HG03064 (cell line): ENCODE measurements around the gene NFIB.

Experiments
- ATAC-seq: cut with Tn5 transposase; IDR thresholded peaks from one replicate; pipeline ENCODE4 v1.9.1; 2021; ENCODE audit warnings: low read depth; ENCODE audit not compliant: unreplicated experiment

Gene NFIB

DNA sequence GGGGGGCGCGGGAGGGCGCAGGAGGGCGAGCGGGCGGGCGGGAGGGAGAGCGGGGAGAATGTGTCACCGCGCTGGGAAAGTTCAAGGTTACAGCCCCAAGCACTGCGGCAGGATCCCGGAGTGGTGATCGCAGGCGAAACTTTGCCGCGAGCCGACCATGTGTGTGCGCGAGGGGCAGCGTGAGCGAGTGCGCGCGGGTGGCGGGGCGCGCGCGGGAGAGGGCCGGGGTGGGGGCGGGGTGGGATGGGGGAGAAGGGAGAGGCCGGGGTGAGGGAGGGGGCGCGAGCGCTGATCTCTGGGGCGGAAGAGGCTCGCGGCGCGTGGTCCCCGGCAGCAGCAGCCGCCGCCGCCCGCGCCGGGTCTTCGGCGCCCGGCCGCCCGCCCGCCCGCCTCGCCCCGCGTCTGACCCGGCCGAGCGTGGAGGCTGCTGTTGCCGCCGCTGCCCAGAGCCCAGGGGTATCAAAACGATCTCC is at the start of gene NFIB:
NFIB (minus strand) TSS at position 191 of the 473 bp plus-strand sequence. CDS start 630 bp downstream, outside the sequence.
- no peak for ATAC-seq

DNA sequence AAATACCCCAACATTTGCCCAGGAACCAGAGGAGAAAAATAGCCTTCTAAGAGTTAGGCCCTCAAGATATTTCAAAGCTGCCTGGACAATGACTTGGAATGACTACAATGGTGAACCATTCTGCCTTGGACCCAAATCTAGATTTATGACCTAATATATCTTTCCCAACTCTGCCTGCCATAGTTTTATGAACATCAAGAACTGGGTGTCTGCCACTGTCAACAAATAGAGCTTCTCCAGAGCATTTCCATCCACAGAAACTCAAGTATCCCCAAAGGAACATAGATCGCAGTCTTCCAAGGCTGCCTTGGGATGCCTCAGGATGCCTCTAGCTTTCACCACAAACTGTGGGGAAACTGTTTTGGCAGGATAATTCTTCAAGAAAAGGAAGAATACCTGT is 48.2 kb upstream of the NFIB start:
- no peak for ATAC-seq

DNA sequence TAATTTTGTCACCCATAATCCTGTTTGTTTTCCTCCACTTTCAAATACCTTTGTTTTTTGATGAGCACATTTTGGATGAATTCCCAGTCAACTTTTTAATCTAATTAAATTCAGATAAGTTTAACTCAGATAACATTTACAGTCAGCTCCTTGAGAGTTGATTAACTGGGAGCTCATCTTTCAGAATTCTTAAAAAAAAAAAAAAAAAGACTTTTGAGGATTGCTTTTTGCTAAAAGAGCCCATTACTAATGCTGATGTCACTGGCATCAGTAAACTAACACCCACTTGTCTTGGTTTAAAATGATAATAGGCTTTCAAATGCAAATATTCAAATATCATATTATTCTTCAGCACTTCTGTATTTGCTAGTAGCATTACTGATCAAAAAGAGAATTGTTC is 47.1 kb upstream of the NFIB start:
- no peak for ATAC-seq

DNA sequence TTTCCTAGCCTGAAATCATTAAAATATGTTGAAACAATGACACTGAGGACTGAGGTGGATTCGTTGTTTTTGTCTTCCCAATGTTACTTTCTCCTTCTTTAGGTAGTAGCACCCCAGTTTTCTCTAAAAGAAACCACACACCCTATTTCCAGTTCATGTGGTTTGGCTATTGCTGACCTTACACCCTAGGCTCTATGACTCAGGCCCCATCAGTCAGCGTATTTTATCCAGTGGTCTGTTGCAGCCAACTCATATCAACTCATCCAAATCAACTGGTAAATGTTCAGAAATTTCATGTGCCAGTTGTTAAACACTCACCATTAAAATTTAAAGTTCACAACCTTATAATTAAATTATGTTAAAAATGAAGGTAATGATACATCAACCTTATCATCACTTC is 44.6 kb upstream of the NFIB start:
- no peak for ATAC-seq

DNA sequence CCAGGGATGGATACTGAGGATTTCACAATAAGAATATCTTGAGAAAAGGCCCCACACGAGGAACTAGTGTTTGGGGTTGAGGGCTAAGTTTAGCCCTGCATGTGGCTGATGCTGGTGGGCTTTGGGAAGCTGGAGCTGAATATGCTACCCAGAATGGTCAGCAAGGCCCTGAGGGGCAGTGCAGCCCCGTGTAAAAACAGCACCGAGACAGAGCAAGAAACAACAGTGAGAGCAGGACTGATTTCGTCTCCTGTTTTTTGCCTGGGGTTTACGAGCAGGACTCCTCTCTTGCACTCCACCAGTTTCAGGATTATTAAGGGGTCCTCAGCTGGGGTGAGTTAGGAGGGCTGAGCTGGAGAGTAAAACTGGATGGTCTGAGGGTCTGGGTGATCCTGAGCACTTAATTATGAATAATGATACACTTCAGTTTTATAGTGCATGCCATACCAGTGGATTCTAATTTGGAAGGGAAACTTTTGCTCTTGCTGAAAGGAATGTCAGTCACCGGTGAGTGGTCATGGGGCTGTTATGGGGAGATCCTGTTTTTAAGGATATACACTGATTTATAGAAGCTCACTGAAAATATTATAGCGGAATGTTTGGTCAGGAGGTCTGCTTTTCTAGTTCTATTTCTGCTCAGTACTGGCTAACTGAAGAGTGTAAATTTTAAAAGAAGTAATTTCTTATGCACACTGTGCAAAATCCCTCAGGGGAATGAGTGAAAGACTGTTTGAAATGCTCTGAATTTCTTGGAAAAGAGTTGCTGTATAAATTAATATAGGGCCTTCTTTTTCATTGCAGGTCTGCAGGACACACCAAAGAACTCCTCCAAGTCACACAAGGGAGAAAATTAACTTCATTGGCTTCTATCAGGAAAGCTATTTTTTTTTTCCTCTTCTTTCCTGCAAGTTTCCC is 42.7 kb upstream of the NFIB start:
- no peak for ATAC-seq

DNA sequence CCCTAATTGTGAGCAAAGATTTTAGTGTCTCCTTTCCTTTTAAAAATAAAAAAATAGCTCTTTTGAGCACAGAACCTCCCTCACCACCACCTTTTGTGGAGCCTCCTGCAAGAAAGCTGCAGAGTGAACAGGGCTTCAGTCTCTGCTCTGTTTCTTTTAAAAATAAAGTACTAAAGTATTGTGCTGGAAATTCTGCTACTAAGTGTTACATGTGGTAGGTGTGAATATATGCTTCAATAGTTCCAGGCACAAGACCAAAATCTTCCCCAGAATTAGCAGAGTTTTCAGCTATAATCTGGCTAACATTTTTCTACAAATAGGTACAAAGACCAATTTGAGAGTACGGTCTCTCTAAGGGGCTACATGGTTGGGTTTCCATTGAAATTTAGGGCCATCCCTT is 40.3 kb upstream of the NFIB start:
- no peak for ATAC-seq

DNA sequence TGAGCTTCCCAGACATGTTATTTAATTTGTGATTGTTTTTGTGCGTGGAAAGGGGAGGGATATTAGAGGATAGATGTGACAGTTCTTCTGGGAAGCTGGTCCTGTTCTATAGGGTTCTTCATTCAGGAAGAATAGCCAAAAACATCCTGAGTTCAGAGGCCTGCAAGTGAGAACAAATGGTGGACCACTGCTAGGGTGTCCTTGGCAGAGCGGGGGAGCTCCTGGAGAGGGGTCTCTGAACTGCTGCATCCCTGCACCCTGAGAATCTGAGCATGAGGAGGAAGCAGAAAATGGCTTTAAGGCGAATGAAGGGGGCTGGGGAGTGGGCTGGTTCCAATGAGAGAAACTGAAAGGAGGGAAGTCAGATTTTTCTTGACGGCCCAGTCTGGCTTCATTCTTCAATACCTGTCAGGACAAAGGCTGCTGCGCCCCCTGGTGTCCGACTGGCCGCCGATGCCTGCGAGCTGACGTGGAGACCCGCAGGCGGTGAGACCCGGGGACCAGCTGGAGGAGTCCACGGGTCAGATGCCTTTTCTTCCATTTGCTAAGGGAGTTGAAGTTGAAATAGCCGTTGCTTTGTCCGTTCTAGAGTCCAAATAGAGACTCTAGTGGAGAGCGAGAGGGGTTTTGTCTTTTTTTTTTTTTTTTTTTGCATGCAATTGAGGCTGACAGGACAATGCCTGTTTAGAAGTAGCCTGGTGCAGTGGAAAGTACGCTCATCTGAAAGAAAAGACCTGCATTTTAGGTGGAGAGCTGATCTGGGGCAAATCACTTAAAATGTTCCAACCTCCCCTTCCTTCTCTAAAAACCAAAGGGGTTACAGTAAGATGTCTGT is 39.5 kb upstream of the NFIB start:
- peak; percentile 78 for ATAC-seq

DNA sequence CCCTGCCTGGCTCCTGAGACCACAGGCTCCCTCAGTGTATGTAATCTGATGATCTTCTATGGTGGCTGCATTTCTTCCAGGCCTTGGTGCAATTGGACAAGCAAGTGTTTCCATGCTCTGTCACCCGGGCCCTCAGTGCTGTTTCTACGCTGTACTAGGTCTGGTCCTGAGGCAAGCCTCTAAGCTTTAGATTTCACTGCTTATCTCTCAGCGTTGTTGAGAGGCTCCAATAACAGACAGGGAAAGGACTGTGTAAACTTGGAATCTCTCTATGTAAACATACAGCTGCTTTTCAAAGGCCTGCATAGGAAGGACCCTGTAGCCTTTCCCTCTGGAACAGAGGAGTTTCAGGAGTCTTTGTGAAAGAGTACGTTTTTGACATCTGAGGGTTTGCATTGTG is 38.6 kb upstream of the NFIB start:
- no peak for ATAC-seq

DNA sequence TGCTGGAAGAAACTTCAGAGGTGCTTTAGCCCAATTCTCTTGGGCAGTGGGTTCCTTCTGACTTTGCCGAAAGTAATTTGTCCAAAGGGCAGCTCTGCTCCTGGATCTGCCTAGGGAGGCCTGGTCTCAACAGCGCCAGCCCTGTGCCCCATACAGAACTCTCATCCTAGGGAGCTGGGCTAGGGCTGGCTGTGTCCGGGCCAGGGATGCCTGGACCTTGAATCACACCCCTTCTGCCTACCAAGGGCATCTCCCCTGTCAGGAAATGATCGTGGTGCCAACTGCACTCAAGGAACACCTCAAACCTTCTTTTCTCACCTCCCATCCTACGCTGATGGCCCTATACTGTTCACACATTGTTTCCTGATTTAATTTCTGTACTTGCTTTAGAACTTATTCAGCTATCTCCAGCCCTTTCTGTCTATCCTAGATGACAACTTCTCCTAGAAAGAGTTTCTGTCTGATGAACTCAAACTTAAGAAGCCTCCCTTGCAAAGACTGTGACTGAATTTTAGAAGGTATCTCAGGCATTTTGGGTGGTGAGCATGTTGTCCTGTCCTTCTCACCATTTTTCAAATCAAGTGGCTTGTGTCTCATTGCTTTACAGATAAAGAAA is 37.4 kb upstream of the NFIB start:
- no peak for ATAC-seq

DNA sequence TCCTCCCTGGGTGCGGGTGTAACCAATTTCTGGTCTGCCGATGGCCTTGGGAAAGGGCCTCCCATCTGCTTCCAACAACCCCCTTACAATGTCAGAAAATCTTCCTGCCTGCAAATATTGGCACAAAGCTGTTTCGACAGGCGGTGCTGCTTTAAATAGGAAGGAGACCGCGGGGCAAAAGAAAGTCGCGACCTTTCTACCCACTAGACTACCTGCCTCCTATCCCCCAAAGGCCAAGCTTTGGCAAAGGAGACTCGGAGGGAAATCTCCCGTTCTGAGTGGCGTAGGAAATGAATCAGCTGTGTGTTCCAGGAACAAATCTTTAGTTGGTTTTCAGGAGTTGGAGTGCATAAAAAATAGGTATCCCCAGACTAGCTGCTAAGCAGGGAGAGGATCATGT is 36.8 kb upstream of the NFIB start:
- no peak for ATAC-seq

DNA sequence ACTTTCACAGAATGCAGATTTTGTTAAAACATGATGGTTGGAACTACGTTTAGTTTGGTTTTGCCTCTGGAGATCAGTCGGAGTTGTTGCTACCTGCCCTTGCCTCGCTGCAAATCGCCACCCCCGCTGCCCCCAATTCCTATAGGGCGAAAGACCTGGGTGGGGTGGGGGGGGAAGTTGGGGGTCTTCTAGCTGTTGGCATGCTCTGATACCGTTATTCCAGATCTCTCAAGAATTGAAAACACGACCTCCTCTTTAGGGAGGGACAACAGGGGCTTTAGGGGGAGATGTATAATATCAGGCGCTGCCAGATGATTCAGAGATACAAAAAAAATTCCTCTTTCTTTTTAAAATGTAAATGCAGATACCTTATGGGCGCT is 36.4 kb upstream of the NFIB start:
- ATAC-seq, result no peak

DNA sequence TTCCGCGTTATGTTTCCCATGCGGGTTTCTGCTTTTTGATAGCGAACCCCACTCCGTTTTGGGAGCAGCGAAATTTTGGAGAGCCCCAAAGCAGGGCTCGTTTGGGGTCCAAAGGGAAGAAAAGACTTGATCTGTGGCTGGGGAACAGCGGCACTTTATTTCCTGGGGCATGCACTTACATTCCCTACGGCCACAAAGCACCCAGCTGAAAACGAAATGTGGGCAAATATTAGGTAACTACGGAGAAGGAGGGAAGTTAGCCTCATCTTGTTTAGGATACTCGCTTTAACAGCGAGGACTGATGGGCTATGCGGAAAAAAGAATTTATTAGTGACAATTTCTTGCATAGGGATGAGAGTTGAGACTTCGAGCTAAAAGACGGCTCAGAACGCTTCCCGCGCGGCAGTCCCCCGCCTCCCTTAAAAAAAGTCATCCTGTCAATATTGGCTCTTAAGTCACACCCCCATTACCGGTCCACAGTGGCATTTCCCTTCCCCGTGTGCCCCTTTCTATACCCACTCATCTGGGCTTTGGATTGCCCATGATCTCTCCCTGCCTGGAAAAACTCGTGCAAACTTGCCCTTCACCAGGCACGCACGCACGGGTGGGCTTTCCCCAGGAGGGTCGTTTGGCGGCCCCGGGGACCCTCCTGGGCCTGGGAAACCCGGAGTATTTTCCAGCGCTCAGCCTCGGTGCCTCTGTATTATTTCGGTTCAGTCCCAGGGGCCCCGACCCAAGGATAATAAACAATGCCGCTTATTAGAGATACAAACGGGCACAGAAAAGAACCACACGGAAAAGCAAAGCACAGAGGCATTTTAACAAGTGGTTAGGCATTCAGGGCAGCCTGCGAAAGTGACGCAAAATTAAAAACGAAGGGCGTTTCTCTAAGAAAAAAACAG is 35.8 kb upstream of the NFIB start:
- no peak for ATAC-seq

DNA sequence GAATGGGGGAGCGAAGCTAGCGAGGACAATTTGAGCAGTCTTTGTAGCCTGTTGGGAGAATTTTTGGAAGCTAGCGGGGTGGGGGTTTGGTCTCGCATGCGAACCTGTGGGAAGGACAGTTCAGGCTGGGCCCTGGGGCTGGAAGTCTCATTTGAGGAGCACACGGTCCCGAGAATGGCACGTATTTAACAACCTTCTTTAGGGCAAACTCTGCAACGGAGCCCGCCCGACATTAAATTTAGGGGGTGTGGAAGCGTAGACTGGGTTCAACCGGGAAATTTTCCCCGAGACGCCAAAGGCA is 35.2 kb upstream of the NFIB start:
- no peak for ATAC-seq

DNA sequence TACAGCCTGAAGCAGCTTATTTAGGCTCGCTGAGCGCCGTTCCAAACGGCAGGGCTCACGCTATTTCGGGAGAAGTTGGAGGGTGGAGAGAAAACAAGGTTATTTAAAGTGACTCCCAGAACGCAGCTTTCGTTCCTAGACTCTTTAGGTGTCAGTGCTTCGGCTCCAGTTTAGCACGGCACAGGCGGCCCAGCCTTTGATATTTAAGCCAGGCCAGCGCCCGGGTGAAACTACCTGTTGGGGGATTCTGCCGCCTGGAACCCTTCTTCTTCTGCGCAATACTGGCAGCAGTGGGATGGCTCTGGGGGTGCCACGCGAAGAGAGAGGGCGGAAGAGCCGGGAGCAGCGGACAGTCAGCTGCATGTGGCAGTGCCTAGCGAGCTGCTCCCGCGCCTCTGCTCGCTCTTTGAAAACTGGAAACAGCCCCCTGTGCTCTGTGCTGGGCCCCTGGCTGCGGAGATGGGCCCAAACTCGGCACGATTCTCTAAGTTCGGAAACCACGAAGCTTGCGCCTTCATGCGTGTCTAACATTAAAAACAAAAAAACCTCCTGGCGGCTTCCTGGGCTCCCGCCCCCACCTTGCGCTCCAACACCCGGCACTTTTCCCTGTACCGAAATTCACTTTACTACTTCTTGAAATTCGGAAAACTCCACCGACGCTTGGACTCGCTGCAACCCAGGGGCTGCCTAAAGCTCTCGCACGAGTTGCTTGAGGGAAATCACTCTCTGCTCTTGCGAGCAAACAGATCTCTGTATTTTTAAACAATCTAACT is 34.6 kb upstream of the NFIB start:
- ATAC-seq, result no peak

DNA sequence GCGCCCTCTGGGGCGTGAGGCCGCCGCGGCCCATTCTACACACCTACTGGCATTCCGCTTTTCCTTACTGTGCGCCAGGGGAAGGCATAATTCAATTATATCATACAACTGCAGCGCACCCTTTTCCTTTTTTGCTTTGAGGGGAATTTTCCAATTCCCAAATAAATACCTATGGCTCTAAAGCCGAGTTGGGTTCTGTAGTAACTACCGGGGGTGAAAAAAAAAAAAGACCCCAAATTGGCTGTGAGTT is 34.1 kb upstream of the NFIB start:
- ATAC-seq, result no peak

DNA sequence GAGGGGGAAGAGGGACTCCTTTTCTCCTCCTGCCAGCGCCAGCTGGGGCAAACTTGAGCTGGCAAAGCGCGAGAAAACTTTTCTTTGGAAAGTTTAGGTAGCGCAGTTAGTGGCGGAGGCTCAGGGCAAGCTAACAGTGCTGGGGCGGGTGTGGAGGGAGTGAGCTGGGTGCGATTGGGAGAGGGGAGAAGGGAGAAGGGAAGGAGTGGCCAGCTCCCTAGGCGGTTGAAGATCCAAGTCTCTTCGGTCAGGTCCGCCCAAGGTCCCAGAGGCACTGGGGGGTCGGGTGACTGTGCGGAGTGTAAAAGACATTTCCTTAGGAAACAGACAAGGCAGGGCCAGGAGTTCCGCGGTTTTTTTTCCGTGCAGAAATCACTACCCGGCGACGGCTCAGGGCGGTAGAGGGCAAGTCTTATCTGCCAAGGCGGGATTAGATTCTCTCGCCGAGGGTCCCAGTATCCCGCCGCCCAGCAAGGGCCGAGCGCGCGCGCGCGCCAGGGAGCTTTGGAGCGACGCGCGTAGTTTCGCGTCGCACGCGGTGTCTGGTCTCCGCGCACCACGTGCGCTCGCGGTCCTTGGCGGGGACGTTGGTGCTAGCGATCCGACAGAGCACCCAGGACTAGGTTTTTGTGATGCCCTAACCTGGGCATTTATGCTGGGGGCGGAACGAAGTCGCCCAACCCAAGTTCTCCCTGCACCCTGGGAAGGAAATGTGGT is 33.6 kb upstream of the NFIB start:
- ATAC-seq, result no peak

DNA sequence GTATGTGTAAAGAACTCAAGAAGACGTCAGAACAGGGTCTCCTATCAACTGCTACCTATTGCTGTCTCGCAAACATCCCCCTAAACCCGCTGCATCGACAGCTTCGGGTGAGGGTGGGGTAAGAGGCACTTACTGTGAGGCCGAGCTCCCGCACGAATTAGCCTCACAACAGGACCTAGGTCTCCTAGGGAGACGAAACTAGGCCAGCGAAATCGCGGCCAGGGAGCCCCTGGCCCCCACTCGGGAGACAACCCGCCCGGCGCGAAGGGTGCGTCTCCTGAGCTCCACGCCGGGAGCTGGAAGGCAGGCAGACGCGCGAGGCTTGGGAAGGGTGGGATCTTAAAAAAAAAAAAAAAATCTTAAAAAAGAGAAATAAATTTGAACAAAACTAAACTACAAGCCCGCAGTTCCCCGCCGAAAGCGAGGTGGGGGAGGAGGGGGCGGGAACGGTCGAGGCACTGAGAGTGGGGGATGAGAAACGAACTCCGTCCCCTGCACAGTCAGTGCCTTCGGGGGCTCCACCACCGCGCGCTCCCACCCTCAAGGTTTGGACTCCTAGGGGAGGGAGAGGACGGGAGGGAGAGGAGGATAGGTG is 33.0 kb upstream of the NFIB start:
- ATAC-seq, result no peak

DNA sequence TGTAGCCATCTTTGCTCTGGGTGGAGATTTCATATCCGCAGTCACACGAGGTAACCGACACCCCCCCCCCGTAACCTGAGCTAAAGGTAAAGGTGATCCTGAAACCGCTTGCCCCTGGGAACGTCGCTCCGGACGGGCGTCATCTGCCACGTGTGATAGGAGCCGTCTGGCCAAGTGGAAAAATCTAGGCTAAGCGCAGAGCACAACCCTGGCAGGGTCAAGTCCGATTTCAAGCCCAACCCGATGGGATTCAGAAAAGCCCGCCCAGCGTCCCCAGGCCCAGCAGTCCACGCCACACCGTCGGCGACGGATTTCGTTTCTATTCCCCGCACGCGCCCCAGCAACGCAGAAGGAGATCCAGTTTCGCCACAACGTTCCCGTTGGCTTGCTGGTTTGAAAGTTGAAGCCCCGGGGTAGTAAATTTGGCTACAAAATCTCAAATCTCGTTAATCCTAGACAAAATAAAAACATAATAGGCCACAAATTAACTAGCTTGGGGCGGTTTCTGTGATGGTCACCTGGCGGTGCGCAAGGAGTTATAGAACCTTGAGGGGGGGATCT is 32.4 kb upstream of the NFIB start:
- ATAC-seq, result no peak
